Epithelial cell of esophagus (primary cell): ENCODE results near the gene GPR152.
A peak's percentile ranks its signal among the peaks of the same experiment; 100 is the strongest.

Experiments used
- DNase-seq: peaks from one replicate; pipeline ENCODE4 v3.0.0; 2010; ENCODE audit warnings: low read depth
- H3K4me3 ChIP-seq: 2 replicates; pipeline ENCODE4 v1.5.1; 2011; ENCODE audit warnings: mild to moderate bottlenecking, low read length, control low read depth
- TF ChIP-seq, protein P1 (sequence below): IDR thresholded peaks from 2 replicates; pipeline ENCODE4 v1.5.1; 2011; ENCODE audit warnings: low read depth, mild to moderate bottlenecking, low read length, control low read depth, inconsistent platforms; ENCODE audit not compliant: insufficient read depth; ENCODE audit errors: missing control alignments

Gene GPR152

GRCh38 chr11:67408437-67409200, 43.9 kb downstream of the GPR152 start:
- no peak overlapping the region for H3K4me3 ChIP-seq
- TF ChIP-seq, protein P1, sequence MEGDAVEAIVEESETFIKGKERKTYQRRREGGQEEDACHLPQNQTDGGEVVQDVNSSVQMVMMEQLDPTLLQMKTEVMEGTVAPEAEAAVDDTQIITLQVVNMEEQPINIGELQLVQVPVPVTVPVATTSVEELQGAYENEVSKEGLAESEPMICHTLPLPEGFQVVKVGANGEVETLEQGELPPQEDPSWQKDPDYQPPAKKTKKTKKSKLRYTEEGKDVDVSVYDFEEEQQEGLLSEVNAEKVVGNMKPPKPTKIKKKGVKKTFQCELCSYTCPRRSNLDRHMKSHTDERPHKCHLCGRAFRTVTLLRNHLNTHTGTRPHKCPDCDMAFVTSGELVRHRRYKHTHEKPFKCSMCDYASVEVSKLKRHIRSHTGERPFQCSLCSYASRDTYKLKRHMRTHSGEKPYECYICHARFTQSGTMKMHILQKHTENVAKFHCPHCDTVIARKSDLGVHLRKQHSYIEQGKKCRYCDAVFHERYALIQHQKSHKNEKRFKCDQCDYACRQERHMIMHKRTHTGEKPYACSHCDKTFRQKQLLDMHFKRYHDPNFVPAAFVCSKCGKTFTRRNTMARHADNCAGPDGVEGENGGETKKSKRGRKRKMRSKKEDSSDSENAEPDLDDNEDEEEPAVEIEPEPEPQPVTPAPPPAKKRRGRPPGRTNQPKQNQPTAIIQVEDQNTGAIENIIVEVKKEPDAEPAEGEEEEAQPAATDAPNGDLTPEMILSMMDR, result no peak
- DNase-seq, result no peak

DNA sequence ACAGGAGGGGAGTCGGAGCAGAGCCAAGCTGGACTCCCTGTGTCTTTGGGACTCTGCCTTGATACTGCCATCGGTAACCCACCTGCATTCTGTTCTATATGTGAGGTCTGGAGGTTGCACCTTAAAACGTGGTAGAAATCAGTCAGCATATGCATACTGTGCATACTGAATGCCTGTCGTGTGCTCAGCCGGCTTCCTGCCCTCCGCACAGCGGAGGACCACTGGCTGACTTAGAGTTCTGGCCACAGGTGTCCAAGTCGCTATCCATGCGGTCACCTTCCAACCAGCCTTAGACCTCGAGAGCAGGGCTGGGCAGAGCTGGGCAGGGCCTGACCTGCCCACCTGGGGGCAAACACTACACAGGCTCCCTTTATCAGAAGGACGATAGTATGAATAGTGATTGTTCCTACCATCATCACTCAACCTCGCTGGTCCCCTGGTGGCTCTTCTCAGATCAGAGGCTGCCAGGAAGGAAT, 44.8 kb downstream of the GPR152 start:
- no peak for DNase-seq
- TF ChIP-seq, protein P1, result no peak
- H3K4me3 ChIP-seq, result no peak overlapping the region

DNA sequence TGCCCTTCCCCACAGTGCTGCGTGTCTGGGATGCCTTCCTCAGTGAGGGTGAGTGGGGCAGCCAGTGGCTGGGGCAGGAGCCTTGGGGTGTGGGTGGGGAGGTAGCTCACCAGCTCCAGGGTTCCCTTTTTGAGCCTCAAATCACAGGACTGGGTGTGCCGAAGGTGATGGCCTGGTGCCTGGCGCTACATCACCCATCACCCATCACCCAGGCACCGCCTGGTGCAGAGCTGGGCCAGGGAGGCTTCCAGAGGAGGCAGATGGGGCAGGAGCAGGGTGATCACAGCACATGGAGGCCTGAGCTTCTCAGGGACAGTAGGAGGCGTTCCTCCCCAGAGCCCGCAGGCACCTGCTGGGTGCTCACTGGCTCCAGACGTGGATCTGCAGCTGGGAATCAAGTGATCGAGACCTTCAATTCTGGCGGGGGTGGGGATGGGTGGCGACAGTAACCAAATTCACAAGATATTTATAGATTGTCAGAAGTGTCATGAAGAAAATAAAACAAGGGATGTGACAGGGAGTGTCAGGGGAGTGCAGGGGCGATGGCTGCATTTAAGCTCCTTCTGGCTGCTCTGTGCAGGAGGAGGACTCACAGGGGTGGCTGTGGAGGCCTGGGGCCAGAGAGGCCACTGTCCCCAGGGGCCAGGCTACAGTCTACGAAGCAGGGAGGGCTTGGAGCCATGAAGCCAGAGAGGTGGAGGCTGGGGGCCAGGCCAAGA, 45.4 kb downstream of the GPR152 start:
- H3K4me3 ChIP-seq, result no peak overlapping the region
- no peak for DNase-seq
- TF ChIP-seq, protein P1, result peak; percentile 17

- TF ChIP-seq, protein P1, result no peak
- no peak overlapping the region for H3K4me3 ChIP-seq
- DNase-seq, result no peak
Observed at GRCh38 chr11:67406420-67406968, 46.0 kb downstream of the GPR152 start.

DNA sequence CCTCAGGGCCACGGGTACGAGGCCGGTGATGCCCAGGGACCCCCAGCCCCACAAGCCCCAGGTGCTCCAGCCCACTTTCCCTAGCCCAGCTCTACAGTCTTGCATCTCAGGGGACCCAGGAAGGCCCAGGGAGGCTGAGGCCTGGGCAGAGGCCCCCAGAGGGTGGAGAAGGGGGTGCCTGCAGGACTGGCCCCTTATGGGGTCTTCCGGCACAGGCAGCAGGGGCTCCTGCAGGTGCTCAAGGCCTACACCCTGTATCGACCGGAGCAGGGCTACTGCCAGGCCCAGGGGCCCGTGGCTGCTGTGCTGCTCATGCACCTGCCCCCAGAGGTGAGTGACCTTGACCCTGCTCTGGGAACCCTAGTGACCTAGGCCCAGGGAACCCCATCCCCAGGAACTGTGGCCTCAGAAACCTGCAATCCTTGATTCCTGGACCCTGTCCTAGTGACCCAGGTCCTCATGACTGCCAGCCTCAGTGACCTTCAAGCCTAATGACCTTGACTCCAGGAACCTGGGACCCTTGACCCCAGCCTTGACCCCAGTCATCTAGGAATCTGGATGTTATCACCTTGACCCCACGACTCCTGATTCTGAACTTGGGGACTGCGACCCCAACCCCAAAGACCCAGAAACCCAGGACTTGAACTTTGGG, 46.7 kb downstream of the GPR152 start:
- TF ChIP-seq, protein P1, result no peak
- DNase-seq, result no peak
- no peak overlapping the region for H3K4me3 ChIP-seq

GRCh38 chr11:67405196-67405567, 47.3 kb downstream of the GPR152 start:
- no peak overlapping the region for H3K4me3 ChIP-seq
- TF ChIP-seq, protein P1, result no peak

More at GRCh38 chr11:67405196-67405567, 47.3 kb downstream of the GPR152 start:
- DNase-seq, result no peak
